HepG2 (cell line): ENCODE results near the gene SLC26A2. TPM values are rescaled to one million over a fixed set of nuclear protein-coding genes. Genes with fewer than 3 reads are reported as not detected.

ENCODE experiments used
- ARNT ChIP-seq: fragments of 450-650 bp; IDR thresholded peaks from 2 replicates; pipeline ENCODE4 v1.6.1; 2017
- MTA1 ChIP-seq: sonication (generic); formaldehyde crosslinking; IDR thresholded peaks from 2 replicates; pipeline ENCODE4 v1.4.0; 2020; ENCODE audit warnings: missing genetic modification reagents, mild to moderate bottlenecking, borderline replicate concordance
- PAXIP1 ChIP-seq: sonication (generic); formaldehyde crosslinking; conservative IDR thresholded peaks from 2 replicates; pipeline ENCODE4 v1.4.0; 2020; ENCODE audit warnings: mild to moderate bottlenecking, missing genetic modification reagents, moderate library complexity
- RBFOX2 ChIP-seq: fragments of 200-400 bp; formaldehyde crosslinking; IDR thresholded peaks from 2 replicates; pipeline ENCODE4 v1.6.1; 2017; ENCODE audit warnings: low read depth, mild to moderate bottlenecking, low read length
- ZBTB33 ChIP-seq: sonication (generic); formaldehyde crosslinking; IDR thresholded peaks from 2 replicates; pipeline ENCODE4 v1.4.0; 2020; ENCODE audit warnings: missing genetic modification reagents
- ZBTB4 ChIP-seq: sonication (generic); formaldehyde crosslinking; IDR thresholded peaks from 2 replicates; pipeline ENCODE4 v1.4.0; 2020; ENCODE audit warnings: missing genetic modification reagents, mild to moderate bottlenecking, borderline replicate concordance
- ZKSCAN8 ChIP-seq: IDR thresholded peaks from 2 replicates; pipeline ENCODE4 v1.6.1; 2016; ENCODE audit warnings: borderline replicate concordance, missing genetic modification reagents, missing compliant biosample characterization
- ZNF160 ChIP-seq: sonication (generic); formaldehyde crosslinking; IDR thresholded peaks from 2 replicates; pipeline ENCODE4 v1.8.0; 2022; ENCODE audit warnings: mild to moderate bottlenecking, inconsistent platforms, missing genetic modification reagents
- ZNF446 ChIP-seq: sonication (generic); formaldehyde crosslinking; IDR thresholded peaks from 2 replicates; pipeline ENCODE4 v1.5.0; 2020; ENCODE audit warnings: mild to moderate bottlenecking, missing genetic modification reagents
- ZNF609 ChIP-seq: sonication (generic); formaldehyde crosslinking; IDR thresholded peaks from 2 replicates; pipeline ENCODE4 v1.4.0; 2020; ENCODE audit warnings: mild to moderate bottlenecking, missing genetic modification reagents, borderline replicate concordance
- ZNF839 ChIP-seq: sonication (generic); formaldehyde crosslinking; IDR thresholded peaks from 2 replicates; pipeline ENCODE4 v1.4.0; 2020; ENCODE audit warnings: missing genetic modification reagents, mild to moderate bottlenecking, borderline replicate concordance
- ZXDC ChIP-seq: sonication (generic); formaldehyde crosslinking; IDR thresholded peaks from 2 replicates; pipeline ENCODE4 v1.5.0; 2020; ENCODE audit warnings: mild to moderate bottlenecking, missing genetic modification reagents
- polyA plus RNA-seq, 8 experiments: library from polyadenylated mRNA; depleted of rRNA in 3 of 8; stranded (reverse) in 7 of 8; unstranded in 1 of 8; fragments of >200 nt; fragmentation: Illumina TruSeq in 4 of 8; extraction: Trizol in 4 of 8; gene quantifications; 2 replicates each; pipeline versions ENCODE4 v1.2.1 to v1.2.3, GENCODE V29; 2011 to 2016; ENCODE audit warnings: low read depth in 4 of 8, missing spikeins in 1 of 8, mixed read lengths in 1 of 8; ENCODE audit not compliant: insufficient read depth in 1 of 8
- total RNA-seq, 5 experiments: library from RNA; depleted of rRNA; stranded (reverse); fragments of >200 nt; fragmentation: Illumina TruSeq; extraction: Trizol; gene quantifications; 2 replicates each; pipeline ENCODE4 v1.2.3, GENCODE V29; 2016; ENCODE audit warnings: low read depth in 1 of 5

SLC26A2 gene
- total and polyA plus RNA-seq, 2 of the 13 experiments (the other 11 are each of a cell fraction or from before 2014, with no cell fraction given): 2.2 to 7.9 TPM

- TF ChIP-seq PAXIP1 (CRISPR knock-in tag) (no peak), ZBTB4 (CRISPR knock-in tag) (0 out of 2 replicates have a peak, but pooled peaks have one; percentile 49), ZNF609 (CRISPR knock-in tag) (no peak), ARNT (no peak), MTA1 (CRISPR knock-in tag) (no peak), ZXDC (no peak), RBFOX2 (no peak), ZBTB33 (CRISPR knock-in tag) (no peak), ZNF839 (no peak), ZNF160 (CRISPR knock-in tag) (no peak), ZNF446 (CRISPR knock-in tag) (0 out of 2 replicates have a peak, but pooled peaks have one; percentile 37), ZKSCAN8 (CRISPR knock-in tag) (no peak)
These were observed 66.2 kb downstream of the SLC26A2 start (continued) for GRCh38 chr5:150026682-150027172.
